Activated CD4-positive, alpha-beta T cell treated with anti-CD3 and anti-CD28 coated beads, Interleukin-10, Interleukin-2, amounts not matched to agents 100 ng/mL and 50 ng/mL, durations not matched to agents 16 hours and 8 hours (primary cell): ENCODE results near the gene BASP1.

Source experiments
- DNase-seq: peaks from one replicate; pipeline ENCODE4 v3.0.0-alpha.2; 2020

The BASP1 gene

GRCh38 chr5:17192191-17192590 lies 25.2 kb upstream of the BASP1 start:
- no peak for DNase-seq

GRCh38 chr5:17196024-17196423 lies 21.4 kb upstream of the BASP1 start:
- DNase-seq, result no peak

GRCh38 chr5:17196697-17197096 lies 20.7 kb upstream of the BASP1 start:
- DNase-seq, result no peak

DNA sequence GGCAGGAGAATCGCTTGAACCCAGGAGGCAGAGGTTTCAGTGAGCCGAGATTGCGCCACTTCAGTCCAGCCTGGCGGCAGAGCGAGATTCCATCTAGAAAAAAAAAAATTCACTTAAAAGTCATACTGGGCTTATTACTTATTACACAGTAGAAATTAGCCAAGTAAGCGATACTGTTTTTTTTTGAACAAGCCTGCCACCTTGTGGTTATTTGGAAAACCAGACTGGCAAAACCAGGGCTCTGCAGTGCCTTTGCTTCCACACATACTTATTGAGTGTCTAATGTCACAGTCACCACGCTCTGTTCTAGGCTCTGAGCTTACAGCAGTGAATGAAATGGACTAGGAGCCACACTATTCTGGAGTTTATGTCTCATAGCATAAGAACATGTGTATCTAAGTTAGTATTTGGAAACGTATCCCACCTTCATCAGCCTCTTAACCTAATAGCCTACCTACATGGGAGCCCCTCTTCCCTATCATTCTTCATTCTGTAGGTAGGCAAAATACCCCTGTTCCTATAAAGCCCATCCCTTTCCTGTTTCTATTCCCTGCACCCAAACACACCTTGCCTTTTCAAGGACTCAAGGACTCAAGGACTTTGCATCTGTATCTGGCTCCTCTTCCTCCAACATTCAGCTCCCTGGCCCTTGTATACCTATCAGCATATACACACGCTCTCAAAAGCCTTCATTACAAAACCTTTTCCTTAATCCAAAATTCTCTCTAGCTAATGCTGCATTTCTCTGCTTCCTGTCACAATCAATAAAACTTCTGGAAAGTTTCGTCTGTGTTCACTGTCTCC lies 13.9 kb upstream of the BASP1 start:
- DNase-seq, result peak; percentile 19

DNA sequence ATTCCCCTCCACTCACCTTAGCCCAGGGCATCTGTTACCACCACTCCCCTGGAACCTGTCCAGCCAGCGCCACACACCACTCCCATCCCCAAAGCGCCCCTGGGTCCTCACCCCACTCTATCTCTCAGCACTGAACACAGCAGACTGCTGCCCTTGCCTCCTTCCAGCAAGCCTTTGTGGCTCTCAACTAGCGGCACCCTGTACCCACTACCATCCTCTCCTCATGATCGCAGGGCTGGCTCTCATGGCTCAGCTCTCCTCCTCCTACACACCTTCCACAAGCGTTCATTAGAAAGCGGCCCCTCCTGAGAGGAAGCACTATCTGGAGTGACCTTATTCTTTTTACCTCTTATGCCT lies 13.3 kb upstream of the BASP1 start:
- DNase-seq, result no peak

DNA sequence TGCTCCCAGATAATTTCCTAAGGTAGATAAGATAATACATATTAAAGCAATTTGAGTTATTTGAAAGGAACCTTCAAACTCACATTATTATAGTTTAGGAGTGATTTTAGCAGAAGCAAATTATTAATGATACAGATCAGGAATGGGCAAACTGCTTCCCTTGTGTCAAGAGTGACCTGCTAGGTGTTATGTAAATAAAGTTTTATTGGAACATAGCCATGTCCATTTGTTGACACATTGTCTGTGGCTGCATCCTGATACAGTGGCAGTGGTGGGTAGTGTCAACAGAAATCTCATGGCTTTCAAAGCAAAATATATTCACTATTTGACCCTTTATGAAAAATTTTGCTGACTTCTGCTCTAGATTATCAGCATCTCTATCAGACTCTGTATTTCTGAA lies 11.4 kb upstream of the BASP1 start:
- DNase-seq, result no peak

GRCh38 chr5:17212191-17212590 lies 5.2 kb upstream of the BASP1 start:
- DNase-seq, result no peak

DNA sequence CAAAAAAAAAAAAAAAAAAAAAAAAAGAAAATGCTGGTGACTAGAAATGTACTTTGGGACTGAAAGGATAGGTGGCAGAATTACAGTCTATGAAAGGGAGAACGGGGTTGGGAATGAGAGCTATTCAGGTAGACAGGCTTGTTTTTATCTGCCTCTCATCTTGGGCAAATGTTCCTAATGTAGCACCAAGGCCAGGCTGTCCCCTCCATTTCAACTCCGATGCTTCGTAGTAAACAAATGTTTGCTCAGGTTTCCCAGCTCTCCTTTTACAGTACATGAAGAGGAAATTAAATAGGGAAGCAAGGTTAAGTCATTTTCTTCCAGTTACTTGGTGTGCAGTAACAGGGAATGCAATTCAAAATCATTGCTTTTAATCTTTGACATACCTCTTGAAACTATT lies 4.4 kb upstream of the BASP1 start:
- DNase-seq, result no peak

DNA sequence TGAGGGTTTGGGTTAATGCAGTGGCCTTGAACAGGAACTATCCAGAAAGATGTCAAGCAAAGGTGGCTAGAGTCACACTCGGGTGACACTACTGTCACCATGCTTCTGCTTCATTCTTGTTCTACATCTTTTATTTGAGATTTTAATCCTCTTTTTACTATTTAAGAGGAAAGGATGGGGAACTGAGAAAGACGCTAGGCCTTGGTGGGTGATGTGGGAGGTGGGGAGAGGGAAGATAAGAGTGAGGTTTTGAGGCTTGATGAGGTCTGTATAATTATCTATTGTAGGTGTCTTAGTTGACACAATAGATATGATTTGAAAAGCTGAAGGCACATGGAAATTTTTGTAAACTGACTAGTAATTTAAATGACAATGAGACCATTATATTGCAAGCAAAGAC lies 3.5 kb upstream of the BASP1 start:
- no peak for DNase-seq

- no peak for DNase-seq
Observed at GRCh38 chr5:17214893-17215292, 2.5 kb upstream of the BASP1 start.

GRCh38 chr5:17215361-17215760 lies 2.1 kb upstream of the BASP1 start:
- no peak for DNase-seq

DNA sequence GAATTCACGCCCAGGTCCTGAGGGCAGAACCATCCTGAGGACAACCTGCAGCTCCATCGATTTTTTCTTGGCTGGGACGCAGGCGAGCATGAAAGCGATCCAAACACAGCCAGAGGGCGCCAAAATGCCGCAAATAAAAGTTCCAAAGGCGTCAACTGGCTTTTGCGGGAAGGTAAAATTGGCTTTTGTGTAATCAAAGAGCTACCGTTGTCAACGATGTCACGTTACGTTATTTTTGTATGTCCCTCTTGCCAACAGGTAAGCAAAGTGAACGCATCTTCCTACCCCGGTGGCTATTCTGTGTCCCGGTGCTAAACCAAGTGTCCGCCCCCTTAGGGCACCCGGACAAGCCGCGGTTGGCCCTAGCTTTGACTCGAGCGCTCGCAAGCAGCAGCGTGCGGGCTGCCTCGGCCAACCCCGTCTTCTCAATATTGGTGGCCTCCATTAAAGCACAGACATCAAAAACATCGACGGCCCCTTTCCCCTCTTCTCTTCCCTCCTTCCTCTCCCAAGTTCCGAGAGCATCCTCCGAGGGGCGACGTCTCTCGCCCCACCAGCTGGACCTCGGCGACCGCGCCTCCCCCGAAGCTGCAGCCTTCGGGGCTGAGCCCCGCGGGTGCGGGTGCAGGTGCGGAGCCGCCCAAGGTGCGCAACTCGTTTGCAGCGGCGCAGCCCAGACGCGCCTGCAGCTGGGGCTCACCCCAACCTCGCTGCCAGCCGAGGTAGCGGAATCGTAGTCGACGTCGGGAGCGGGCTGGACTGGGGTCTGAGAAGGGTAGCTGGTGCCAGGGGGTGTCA lies 1.1 kb upstream of the BASP1 start:
- peak; percentile 64 for DNase-seq

DNA sequence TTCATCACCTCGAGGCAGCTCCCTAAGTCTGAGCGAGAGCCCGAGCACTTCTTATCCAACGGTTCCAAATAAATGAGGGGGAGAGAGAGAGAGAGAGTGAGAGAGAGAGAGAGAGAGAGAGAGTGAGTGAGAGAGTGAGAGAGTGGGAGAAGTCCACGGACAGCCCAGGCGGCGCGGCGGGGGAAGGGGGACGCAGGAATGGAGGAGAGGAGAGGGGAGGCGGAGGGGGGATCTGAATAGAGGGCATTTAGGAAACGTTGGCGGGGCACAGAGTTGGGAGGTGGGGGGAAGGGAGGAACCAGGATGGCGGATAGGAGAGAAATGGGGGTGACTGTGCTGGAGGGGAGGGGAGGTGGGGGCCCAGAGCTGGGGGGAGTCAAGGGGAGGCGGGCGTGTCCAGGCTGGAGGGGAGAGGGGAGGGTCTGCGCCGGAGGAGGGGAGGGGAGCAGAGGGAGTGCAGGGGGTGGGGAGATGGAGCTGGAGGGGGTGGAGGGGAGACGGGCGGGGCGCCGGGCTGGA lies 398 bp upstream of the BASP1 start:
- DNase-seq, result no peak

DNA sequence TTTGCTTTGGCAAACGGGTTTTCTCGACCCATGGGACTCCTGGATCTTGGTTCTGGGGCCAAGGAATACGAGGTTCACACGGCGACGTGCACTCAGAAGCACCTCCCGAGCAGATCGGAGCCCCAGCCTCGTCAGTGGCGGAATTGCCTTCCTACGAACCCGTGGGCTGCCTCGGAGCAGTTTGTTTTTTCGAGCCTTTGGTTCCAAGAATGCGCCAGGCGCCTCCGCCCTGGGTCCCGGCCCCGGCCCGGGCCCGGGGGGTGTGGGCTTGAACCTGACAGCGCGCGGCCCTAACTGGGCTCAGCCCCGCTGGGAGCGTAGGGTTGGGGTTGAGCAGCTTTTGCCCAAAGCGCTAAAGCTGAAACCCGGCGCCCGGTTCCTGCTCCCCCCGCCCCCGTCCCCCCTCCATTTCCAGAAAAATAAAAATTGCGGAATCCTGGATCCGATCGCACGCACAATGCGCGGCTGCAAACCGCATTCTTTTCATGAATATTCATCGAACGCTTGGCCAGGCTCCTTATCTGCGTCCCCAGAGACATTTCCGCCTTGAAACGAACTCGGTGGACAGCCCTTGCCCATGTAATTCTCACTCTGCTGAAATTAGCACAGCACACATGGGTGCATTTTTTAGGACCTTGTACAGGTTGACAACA lies 1.0 kb downstream of the BASP1 start:
- DNase-seq, result no peak

DNA sequence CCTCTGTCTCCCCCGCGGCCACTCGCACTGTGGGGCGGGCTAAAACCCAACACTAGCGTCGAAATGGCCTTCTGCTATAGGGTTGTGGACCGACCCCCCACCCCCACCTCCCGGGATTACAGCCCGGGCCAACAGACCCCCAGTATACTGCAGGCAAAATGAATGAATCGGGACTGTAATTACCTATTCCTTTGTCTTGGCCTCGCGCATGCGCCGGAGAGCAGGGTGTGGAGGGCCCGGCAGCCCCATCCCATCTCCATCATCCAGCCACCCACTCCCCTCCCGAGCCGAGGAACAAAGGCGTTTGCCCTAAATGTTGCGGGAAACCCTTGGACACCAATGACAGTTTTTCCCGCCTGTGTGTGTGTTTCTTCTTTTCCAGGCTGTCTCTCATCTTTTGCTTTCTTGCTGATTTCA lies 1.6 kb downstream of the BASP1 start:
- DNase-seq, result no peak

DNA sequence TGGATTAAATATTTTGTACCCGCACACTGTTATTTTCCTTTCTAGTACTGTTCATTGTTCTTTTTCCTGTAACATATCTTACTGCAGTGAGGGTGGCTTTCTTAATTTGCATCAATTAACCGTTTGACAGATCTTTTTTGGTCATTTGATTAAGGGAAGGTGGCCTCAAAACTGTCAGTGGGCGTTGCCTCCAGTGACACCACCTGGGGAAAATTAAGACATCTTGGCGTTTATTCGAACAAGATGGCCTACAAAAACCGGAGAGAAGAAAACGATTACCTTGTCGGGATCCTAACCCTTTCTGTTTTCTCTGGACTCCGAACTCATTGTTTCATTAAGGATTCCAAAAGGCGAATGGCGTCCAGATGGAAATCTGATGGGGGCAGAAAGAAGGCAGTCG lies 2.0 kb downstream of the BASP1 start:
- no peak for DNase-seq

GRCh38 chr5:17219992-17220391 lies 2.6 kb downstream of the BASP1 start:
- DNase-seq, result no peak

- DNase-seq, result no peak
Observed at GRCh38 chr5:17220469-17220868, 3.0 kb downstream of the BASP1 start.

DNA sequence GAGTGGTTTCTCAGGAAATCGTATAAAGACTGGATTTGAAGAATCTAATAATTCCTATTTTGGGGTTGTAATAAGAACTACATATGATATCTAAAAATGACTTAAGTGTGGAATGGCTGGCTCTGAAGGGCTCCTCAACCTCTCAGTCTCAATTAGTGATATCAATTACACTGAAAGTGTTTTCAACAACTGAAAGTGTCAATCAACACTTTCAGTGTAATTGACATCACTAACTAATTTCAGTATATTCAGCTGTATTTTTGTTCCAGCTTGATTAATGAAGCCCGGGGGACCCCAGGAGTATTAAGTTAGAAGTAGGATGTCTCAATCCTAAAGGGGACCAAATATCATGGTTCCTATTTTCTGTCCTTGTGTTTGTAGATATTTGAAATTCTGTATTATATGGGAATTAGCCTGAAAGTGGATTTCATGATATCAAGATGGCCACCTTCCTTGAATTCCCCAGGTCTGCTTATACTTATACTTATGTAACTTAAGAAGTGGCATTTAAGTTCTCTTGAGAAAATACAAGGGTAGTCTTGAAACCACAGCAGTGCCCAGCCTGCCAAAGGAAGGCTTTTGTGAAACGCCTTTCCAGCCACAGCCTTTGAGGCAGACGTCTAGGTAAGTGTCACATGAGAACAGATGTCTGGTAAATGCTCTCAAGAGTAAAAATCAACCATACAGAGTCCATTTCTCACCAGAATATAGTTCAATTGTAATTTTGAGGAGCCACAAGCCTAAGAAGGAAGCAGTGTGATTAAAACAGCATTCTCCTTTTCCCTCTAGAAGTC lies 4.6 kb downstream of the BASP1 start:
- DNase-seq, result no peak

- DNase-seq, result no peak
Observed at GRCh38 chr5:17222664-17223063, 5.2 kb downstream of the BASP1 start.

- DNase-seq, result no peak
Observed at GRCh38 chr5:17223367-17224185, 6.1 kb downstream of the BASP1 start.
